Inflammatory macrophage treated with lipopolysaccharide for 1 hour (primary cell): Measurements from ENCODE around the gene IDNK.
"Not testable (repeated sequence)": the region's sequence is repeated elsewhere in the genome, so short reads cannot be mapped to it uniquely, and the experiment has no call there.

Experiments used
- DNase-seq, 2 donors: peaks; one replicate each; pipeline ENCODE4 v3.0.0-alpha.2; 2020 to 2022

Gene IDNK

GRCh38 chr9:83622939-83623678, at the start of gene IDNK:
TSS of gene IDNK (plus strand) at chr9:83623143. CDS start at chr9:83623172, 29 bp downstream.
- peak; percentile 39 to 61 for DNase-seq

- no peak for DNase-seq
Observed at GRCh38 chr9:83574482-83574881, 48.5 kb upstream of the IDNK start.

DNA sequence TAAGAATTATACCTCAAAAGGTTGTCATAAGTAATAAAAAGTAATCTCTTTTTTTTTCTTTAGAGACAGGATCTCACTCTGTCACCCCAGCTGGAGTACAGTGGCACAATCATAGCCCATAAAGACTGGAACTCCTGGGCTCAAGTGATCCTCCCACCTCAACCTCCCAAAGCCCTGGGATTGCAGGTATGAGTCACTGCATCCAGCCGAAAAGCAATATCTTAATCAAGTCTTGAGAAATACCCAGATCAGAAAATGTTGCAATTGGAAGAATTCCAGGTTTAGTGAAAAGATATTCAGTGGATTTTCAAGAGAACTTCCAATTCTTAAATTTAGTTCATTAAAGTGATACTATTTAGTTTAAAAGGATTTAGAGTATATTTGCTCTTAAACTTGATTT, 40.9 kb upstream of the IDNK start:
- peak in 1 of 2 donors; percentile 9 for DNase-seq

DNA sequence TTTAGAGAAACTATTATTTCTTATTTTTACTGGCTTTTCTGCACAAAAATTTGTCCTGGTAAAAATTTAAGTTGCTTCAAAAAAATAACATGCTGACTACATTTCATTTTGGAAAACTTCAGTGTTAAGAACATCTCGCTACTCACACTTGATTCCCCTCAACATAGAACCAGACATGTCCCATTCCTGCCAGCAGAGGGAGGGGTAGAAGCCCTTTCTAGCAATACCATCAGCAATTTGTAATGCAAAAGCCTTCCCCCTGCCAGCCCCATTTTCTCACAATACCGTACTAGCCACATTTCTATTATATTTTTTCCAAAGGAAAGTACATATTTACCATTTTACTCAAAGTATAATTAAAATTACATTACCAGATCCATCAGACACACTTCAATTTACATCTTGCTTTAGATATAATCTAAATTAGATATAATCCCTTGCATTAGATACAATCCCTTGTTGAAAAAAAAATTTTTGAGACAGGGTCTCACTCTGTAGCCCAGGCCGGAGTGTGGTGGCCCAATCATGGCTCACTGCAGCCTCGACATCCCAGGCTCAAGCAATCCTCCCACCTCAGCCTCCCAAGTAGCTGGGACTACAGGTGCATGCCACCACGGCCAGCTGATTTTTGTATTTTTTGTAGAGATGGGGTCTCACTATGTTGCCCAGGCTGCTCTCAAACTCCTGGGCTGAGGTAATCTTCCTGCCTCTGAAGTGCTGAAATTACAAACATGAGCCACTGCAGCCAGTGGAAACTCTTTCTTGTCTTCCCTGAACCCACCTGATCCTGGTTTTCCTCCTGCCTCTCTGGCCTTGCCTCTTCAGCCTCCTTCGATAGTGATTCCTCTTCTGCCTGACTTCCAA, 39.6 kb upstream of the IDNK start:
- peak; percentile 31 to 59 for DNase-seq

- no peak for DNase-seq
Observed at GRCh38 chr9:83584995-83585394, 37.9 kb upstream of the IDNK start.

DNA sequence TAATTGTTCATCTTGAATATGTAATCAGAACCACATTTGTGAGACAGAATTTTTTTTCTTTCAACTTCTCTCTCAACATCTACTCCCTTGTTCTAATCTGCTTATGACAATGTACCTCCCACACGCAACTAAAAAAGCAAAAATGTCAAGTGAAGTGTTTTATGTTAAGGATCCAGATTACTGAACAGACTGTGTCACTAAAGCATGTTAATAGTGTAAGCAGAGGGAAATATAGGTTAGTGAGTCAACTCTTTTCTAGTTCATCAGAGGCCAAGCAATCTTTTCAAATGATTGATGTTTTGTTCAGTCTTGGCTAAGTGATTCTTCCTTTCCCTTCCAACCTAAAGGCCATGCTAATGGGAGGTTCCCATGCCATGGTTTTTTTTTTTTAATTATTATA, 34.7 kb upstream of the IDNK start:
- DNase-seq = no peak

- DNase-seq = peak; percentile 10 to 68
Observed at GRCh38 chr9:83596899-83597504, 25.9 kb upstream of the IDNK start.

GRCh38 chr9:83598487-83598886, 24.5 kb upstream of the IDNK start:
- peak; percentile 55 to 59 for DNase-seq

- DNase-seq = no peak
Observed at GRCh38 chr9:83599071-83599470, 23.9 kb upstream of the IDNK start.

DNA sequence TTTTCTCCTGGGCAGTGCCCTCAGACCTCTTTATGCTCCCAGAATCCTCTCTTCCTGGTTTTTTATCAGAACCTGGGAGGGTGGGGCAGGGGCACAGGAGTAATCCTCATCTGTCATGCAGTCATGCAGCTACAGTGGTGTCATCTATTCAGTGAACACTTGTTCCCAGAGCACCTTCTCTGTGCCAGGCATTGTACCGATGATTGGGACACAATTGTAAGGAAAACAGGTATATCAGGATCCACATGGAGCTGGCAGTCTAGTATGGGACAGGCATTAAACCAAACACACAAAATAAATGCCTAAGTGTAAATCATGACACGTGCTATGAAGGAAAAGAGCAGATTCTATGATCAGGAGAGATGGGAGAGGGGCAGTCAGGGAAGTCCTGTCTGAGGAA, 21.5 kb upstream of the IDNK start:
- DNase-seq = no peak

- DNase-seq = peak; percentile 30 to 43
Observed at GRCh38 chr9:83607620-83608019, 15.3 kb upstream of the IDNK start.

DNA sequence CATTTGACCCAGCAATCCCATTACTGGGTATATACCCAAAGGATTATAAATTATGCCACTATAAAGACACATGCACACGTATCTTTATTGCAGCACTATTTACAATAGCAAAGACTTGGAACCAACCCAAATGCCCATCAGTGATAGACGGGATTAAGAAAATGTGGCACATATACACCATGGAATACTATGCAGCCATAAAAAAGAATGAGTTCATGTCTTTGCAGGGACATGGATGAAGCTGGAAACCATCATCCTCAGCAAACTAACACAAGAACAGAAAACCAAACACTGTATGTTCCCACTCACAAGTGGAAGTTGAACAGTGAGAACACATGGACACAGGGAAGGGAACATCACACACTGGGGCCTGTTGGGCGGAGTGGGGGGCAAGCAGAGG, 9.6 kb upstream of the IDNK start:
- not testable (repeated sequence) for DNase-seq

DNA sequence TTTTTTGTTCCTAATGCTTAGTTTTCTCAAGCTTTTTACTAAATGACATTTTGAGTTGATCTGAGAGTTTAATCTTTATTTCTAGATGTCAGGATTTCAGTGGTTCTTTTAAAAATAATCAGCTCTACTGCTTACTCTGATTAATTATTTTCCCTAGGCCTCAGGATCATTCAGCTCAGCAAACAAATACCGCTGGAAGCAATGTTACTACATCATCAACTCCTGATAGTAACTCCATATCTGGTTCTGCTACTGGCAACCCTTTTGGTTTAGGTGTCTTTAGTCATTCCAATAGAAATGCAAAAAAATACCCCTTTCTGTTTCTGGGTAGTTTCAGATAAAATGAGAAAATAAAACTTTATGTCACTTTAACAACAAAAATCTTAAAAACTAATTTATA, 5.6 kb upstream of the IDNK start:
- DNase-seq = no peak

- peak; percentile 26 to 53 for DNase-seq
Observed at GRCh38 chr9:83620841-83621636, 1.9 kb upstream of the IDNK start.

- peak; percentile 15 to 57 for DNase-seq
Observed at GRCh38 chr9:83622433-83622938, 457 bp upstream of the IDNK start.

DNA sequence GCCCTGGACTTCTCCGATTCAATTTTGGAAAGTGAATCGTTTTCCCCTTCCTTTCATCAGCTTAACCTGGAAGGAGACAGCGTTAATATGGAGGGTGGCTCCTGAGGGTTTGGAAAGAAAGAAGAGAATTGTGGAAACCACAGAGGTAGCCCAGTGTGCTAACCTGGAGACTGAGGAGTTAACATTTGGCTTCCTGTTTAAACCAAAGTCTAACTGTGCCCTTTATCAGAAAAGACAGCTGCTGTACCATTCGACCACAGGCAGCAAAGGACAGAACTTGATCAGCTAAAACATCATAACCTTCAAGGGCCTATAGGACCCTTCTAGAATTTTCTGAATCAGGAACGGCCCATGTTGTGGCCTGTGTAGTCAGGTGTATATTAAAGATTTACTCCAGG, 735 bp downstream of the IDNK start:
- DNase-seq = peak in 1 of 2 donors; percentile 14

GRCh38 chr9:83625178-83625577, 2.2 kb downstream of the IDNK start:
- peak; percentile 9 to 12 for DNase-seq

DNA sequence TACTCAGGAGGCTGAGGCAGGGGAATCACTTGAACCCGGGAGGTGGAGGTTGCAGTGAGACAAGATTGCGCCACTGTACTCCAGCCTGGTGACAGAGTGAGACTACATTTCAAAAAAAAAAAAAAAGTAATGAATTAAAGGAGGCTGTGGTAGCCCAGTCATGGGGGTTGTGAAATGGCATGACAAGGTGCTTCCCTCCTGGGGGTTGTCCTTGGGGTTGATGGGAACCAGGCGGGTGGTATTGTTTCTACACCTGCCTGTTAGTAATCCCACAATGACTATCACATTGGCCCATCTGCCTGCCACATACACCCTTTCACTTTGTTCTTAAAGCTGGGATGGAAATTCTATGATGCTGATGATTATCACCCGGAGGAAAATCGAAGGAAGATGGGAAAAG, 5.6 kb downstream of the IDNK start:
- DNase-seq = no peak

DNA sequence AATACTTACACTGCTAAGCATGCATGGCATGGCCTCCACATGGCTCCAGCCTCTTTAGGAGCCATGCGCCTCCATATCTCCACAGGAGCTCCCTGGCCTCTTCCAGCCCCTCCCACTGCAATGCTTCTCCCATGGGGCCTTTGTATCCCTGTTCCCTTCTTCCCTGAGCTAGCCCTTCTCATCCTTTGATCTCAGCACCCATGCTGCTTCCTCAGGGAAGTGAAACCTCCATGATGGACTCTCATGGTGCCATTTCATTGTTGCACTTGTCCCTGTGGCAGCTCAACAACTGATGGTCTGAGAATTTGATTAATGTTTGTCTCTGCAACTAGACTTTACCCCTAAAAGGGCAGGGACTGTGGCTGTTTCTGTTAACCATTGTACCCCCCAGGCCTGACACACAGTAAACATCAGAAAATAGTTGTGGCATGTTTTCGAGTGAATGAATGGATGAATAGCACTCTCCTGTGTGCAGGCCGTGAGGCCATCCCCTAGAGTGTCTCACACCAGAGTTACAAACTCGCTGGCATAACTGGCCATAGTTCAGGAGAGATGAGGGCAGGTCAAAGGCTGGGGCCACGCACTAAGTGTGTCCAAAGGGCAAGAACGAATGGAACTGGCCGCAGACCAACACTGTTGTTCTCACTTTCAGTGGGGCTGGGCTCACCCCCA, 6.6 kb downstream of the IDNK start:
- DNase-seq = no peak

DNA sequence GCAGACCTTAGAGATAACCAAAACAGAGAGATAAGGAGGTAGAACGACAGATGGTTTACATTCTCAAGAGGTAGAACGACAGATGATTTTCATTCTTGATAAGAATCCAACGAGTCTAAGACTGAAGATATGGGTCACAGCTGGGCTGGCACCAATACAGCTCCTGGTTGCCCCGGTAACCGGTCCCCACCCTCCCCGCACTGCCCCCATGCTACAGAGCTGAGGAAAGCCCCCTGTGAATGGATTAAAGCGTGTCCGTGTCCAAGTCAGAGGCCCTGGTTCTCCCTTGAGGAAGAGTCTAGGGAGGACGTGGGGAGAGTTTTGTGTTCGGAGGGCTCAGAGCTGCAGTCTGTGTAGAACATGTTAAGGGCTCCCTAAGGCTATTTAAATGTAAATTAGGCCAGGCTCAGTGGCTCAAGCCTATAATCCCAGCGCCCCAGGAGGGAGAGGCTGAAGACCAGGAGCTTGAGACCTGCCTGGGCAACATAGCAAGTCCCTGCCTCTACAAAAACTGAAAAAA, 8.1 kb downstream of the IDNK start:
- DNase-seq = no peak

GRCh38 chr9:83633255-83633654, 10.3 kb downstream of the IDNK start:
- DNase-seq = no peak

- no peak for DNase-seq
Observed at GRCh38 chr9:83633676-83634075, 10.7 kb downstream of the IDNK start.
